NCI-H82 (cell line): Measurements from ENCODE around the gene MATCAP1.

Experiments used
- DNase-seq: peaks from one replicate; lab custom pipeline; 2025; lab: John Stamatoyannopoulos, UW

The MATCAP1 gene

DNA sequence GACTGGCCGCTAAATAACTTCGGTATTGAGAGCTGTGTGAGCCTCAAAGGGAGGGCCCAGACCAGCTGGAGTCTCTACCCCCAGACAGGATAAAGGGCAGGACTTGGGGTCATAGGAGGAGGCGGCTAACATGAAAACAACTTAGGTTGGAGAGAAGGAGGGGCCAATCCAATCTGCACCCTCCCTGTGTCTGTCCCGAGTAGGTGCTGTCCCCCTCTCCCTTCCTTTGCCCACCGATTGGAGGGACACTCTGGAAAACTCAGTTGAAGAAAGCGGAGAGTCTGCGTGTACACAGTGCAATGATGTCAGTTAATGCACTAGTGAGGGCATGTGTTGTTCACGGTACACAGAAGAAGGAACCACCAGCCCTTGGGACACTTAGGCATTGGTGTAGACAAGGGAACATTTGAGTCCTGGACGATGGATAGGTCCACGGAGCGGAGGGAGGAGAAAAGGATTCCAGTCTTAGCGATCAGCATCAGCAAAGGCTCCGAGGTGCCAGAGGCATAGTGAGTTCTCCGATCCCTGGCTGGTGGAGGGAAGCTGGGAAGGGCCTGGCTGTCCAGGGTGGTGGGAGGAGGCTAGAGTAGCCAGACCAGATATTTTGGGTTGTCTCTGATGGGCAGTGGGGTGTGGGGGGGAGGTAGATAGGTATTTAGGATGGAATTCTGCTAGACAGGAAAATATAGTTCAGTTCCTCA, 12.7 kb downstream of the MATCAP1 start:
- DNase-seq: peak; percentile 68

DNA sequence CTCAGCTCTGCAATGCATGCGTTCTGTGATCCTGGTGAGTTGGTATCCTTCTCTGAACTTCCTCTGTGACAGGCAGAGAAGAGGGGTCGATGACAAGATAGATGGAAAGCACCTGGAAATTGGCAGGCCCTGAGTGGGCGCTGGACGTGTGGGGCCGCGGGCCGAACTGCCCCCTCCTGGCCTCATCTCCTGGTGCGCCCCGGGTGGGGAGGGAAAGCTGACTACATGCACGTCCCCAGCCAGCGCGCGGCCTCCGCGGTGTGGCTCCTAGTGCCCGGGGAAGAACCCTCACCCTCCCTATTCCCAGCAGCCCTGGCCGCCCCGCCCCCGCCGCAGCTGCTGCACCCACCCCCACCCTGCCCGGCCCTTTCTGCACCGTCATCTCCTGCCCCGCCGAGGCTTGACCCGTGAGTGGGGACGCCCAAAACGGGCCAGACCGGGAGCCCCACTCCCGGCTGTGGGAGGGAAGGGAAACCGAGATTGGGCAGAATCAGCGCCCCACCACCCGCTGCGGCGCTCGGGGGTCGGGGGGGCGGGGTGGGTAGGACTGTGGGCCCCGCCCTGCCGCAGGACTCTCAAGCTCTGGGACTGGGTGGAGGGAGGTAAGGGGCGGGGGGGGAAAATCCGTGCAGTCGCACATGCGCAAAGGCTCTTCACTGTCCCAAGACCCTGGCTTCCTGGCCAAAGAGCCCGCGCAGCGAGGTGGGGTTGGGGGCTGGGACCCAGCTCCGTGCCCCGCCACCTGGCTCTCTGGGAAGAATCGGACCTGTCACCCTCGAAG, 13.4 kb downstream of the MATCAP1 start, which contains the start of gene NOL3:
Gene NOL3 (plus strand): TSS at position 371 of the 781 bp plus-strand sequence.
- DNase-seq: peak; percentile 96

DNA sequence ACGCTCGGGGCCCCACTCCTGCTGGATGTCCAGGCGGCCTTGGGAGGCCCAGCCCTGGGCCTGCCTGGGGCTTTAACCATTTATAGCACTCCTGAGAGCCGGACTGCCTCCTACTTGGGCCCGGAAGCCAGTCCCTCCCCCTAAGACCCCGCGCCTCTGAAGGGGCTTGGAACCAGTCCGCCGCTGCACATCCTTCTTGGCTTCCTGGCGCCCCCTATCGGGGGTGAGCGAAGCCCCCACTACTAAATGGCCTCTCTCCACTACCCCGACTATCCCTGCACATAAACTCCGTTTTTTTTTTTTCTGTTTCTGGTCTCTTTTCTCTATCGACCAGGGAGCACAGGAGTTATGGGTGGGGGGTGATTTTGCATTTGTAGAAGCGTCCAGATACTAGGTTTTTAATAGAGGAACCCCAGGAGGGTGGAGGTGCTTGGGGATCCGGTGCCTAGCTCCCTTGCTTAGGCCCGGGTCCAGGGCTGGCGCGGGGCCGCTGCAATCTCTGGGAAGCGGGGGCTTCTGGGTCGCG, 14.1 kb downstream of the MATCAP1 start:
- peak; percentile 89 for DNase-seq

DNA sequence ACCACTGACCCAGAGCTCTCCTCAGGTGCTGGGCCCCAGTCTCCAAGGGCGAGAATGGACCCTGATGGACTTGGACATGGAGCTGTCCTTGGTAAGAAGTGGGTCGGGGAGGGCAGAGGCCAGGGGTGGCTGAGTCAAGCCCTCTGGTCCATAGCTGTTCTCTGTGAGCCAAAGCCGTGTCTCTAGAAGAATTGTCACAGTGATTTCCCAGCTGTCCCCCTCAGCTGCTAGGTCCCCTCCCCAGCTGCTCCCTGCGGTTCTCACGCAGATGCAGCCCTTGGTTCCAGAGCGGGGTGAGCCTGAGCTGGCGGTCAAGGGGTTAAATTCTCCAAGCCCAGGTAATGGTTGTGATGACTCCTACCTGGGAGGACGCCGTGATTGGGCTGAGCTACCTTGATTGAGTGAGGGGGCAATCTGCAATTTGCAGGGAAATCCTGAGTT, 14.7 kb downstream of the MATCAP1 start:
- DNase-seq: no peak

DNA sequence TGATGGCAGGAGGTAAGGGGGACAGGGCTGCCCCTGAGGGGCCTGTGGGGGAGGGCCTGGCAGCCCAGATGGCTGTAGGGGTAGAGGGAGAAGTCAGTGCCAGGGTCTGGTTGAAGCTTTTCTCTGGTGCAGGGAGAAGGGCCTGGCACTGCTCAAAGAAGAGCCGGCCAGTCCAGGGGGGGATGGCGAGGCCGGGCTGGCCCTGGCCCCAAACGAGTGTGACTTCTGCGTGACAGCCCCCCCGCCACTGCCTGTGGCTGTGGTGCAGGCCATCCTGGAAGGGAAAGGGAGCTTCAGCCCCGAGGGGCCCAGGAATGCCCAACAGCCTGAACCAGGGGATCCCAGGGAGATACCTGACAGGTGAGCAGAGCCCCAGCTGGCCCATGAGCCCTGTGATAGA, 16.2 kb downstream of the MATCAP1 start:
- DNase-seq: no peak

DNA sequence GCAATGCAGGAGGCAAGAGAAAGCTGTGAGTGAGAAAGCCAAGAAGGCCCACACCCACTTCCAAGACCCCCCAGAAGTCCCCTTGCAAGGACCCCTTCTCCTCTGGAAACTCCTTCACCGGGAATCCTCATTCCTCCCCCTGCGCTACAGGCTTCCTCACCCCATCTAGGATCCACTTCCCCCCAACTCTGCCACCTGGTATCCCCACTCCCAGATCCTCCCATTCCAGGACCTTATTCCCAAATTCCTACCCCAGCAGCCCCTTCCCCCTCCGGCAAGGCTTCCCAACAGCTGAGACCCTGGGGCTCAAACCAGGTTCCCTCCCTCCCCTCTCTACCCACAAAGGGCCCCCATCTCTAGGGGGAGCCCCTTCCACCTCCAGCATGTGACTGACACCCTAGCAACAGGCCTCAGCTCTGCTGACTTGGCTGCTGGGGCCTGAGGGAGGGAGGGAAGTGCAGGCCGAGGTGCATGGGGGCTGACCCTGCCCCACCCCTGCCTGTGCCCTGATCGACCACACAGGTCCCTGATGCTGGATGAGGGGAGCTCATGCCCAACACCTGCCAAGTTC, 17.1 kb downstream of the MATCAP1 start:
- DNase-seq: no peak

DNA sequence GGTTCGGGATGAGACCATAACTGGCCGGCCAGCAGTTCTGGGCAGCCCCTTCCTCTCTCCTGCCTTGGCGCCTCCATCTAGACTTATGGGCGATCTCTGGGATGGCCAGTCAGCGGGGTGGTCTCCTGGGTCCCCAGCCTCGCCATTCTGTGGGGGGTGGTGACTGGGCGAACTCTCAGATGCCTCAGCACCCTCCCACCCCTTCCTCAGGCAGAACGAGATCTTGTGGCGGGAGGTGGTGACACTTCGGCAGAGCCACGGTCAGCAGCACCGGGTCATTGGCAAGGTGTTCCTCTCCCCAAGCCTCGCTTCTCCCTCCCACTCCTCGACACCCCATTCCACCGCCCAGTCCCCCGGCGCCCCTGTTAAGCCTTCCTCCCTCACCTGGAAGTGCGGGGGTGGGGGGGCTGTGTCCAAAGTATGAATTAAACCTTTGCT, 17.6 kb downstream of the MATCAP1 start:
- DNase-seq: no peak

DNA sequence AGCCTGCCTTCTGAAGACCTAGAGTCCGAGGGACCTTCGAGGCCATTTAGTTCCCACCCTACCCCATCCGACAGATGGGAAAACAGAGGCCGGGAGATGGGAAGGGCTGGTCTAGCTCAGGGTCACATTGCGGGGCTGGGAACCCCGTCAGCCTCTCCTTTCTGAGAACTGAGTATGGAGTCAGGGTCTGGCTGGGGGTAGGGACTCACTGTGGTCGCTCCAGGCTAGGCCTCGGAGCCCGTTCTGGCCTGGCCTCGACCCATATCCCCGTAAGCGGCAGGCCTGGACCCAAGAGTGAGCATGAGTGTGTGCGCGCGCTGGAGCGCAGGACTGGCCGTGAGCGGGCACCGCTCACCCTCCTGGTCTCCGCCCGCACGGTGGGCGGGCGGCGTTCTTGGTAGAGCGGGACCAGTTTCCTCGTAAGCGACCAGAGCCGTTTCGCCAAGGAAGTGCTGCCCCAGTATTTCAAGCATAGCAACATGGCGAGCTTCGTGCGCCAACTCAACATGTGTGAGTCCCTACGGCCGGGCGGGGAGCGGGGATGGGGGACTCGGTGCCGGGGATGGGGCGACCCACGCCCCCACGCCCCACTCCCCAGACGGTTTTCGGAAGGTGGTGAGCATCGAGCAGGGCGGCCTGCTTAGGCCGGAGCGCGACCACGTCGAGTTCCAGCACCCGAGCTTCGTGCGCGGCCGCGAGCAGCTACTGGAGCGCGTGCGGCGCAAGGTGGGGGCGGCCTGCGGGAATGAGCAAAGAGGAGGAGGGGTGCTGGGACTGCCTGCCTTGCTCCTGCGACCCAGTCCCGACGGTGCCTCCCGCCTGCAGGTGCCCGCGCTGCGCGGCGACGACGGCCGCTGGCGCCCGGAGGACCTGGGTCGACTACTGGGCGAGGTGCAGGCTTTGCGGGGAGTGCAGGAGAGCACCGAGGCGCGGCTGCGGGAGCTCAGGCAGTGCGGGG, 18.4 kb downstream of the MATCAP1 start:
- no peak for DNase-seq

DNA sequence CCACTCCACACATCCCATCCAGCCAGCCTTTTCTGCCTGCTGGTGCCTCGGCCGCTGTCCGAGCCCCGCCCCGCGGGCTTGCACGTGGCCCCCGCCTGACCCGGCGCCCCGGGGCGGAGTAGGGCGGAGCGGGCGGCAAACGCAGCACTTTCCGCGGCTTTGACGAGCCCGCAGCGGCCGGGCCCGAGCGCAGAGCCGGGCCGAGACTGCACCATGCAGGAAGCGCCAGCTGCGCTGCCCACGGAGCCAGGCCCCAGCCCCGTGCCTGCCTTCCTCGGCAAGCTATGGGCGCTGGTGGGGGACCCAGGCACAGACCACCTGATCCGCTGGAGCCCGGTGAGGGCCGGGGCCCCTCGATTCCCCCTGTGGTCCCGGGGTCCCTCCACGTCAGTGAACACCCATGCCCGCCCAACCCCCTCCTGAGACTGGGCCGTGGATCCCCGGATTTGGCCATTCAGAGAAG, 19.1 kb downstream of the MATCAP1 start, which contains the start of gene HSF4:
Gene HSF4 (plus strand): TSS at position 147 of the 463 bp plus-strand sequence. CDS start 67 bp downstream, at position 214.
- no peak for DNase-seq

DNA sequence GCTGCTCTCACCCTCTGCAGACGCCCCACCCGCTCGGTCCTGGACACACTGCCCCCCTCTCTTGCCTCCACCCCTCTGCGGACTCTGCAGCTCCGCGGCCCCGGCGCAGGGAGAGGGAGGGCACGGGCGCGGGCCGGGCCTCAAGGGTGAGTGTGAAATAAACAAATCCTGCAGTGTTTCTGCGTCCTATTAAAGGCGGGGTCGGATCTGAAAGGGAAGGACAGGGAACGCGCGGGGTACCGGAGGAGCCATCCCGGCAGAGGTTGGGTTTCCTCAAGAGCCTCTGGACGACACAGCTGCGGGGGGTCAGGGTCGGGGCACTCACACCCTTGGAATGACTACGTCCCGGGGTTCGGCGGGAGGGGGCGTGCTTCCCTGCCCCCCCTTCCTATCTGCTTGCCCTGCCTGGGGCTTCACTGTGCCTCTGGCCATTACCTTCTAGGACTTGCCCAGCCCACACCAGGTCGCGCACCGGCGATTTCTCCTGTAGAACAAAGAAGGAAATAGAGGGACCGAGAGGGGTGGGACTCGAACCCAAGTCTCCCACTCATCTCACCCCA, 19.7 kb downstream of the MATCAP1 start:
- no peak for DNase-seq

DNA sequence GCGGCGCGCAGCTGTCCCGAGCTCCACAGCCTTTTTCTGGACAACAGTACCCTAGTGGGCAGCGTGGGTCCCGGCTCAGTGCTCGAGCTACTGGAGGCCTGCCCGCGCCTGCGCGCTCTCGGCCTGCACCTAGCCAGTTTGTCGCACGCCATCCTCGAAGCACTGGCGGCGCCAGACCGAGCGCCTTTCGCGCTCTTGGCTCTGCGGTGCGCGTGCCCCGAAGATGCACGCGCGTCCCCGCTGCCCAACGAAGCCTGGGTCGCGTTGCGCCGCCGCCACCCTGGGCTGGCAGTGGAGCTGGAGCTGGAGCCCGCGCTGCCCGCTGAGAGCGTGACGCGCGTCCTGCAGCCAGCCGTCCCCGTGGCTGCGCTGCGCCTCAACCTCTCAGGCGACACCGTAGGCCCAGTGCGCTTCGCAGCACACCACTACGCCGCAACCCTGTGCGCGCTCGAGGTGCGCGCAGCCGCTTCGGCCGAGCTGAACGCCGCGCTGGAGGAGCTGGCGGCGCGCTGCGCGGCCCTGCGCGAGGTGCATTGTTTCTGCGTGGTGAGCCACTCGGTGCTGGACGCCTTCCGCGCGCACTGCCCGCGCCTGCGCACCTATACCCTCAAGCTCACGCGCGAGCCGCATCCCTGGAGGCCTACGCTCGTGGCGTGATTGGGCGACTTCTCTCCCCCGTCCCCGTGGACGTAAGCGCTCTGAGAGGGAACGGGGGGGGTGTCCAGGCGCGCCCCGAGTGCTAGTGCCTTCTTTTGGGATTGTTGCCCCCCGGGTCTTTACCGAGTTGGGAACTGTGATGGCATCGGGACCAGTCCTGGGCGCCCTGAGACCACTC, 20.4 kb downstream of the MATCAP1 start:
- peak; percentile 53 for DNase-seq

DNA sequence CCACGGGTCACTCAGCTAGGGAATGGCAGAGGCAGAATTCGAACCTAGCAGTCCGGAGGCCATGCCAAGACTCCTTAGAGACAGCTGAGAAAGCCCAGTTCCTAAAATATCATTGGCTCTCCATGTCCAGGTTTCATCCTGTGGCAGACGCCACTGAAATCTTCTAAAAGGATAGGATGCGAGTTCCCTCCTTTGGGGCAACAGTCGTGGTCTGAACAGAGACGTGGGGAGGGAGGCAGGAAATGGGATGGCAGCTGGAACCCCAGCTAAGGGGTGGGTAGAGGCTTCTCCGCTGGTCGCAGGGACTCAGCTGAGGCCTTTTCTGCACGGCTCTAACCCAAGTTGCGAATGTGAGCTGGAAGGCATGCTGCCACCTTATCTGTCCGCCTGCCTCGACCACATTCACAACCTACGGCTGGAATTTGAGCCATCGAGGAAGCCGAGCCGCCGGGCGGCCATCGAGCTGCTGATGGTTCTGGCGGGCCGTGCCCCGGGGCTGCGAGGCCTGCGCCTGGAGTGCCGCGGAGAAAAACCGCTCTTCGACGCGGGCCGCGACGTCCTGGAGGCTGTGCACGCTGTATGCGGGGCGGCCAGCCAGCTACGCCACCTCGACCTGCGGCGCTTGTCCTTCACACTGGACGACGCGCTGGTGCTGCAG, 21.1 kb downstream of the MATCAP1 start:
- DNase-seq: no peak

DNA sequence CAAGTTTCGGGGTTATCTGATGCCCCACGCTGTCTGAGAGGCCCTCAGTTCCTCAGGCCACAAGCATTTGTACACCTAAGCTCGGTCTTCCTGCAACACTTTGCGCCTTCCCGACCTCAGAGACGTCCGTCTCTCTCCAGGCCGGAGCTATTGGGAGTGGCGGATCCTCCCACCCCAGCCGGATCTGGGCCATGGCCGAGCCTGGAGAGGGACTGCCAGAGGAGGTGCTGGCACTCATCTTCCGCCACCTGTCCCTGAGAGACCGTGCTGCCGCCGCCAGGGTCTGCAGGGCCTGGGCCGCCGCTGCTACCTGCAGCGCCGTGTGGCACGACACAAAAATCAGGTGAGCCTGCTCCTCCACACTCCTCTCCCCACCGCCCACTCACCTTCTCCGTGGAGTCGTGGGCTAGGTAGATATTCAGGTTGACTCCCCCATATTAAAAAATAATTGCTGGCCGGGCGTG, 22.1 kb downstream of the MATCAP1 start:
- no peak for DNase-seq

DNA sequence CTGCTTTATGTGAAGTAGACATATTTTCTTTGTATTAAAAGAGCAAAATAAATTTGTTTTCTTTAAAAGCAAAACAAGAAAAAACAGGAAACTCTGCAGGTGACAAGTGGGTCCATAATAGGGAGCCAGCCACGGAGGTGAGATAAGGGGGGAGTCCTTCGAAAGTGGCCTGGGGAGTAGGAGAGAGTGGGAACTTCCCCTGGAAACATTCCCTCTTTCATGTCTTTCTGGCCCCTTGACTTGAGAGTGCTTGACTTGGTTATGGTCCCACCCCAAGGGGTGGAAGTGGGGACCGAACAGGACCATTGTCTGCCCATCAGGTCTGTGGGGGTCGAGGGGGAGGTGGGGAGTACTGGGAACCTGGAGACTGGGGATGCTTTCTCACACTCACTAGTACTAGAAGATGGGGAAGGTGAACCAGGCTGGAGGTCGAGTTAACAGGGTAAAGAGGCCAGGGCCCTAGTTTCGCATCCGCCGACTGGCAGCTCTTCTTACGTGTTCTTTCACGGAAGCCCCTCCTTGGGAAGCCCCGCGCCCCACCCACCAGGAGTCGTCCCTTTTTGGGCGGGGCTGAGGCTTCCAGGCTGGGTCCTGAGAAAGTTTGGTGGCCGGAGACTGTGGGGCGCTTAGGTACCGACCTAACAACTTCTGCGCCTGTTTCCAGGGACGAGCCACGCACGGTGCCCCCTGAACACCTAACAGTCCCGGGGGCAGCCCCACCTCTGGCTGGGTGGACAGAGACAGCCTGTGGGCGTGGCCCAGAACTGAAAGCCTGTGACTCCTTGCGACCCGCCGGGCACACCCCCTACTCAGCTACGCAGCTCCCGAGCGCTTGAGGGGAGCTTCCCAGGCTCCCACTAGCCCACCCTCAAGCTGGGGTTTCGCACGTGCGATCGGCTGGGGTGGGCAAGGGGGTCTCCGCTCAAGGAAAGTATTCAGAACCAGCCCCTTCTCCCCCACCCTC, 24.8 kb downstream of the MATCAP1 start:
- DNase-seq: peak; percentile 63

DNA sequence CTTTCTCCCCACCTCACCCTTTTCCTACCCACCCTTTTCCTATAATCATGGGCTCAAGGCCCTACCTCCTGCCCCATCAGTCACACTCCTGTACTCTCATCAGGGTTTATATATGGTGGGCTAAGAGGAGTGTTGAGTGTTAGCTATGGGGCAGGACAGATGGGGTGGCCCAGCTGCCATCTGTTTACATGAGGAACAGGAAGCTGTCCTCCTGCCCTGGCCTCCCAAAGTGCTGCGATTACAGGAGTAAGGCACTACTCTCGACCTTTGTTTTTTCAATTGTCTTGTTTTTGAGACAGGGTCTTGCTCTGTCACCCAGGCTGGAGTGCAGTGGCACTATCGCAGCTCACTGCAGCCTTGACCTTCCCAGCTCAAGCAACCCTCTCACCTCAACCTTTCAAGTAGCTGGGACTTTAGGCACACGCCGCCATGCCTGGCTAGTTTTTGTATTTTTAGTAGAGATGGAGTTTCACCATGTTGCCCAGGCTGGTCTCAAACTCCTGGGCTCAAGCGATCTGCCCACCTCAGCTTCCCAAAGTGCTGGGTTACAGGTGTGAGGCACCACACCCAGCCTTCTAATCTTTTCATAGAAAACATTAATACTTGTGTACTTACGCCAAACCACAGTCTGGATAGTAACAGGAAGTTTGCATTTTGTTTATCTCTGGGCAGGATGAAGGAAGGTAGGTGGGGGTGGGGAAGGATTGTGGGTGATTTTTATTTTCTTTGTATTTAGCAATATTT, 25.7 kb downstream of the MATCAP1 start:
- DNase-seq: peak; percentile 65

DNA sequence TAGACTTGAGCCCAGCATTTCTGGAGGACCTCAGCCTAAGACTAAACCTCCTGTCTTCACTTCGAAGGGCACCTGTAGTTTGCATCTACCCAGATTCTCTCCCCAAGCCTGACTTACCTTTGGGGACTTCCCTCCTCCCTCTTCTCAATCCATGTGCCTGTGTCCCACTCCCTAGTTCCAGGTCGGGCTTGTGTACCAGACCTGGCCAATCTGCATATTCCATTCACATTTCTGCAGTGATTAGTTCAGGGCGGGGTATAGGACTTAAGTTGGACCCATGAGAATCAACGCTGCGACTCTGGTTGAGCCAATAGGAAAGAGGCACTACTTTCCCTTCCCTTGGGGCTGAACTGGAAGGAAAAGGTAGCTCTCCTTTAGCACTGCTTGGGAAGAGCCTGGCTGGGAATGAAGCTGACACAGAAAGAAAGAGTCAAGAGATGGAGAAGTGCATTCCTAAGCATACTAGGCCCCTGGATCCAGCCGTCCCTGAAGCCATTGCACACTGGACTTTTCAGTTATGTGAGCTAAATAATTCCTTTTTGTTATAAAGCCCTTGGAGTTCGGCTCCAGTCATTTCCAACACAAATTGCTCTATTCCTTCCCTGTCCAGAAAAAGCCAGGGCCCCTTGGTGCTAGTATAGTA, 26.5 kb downstream of the MATCAP1 start:
- no peak for DNase-seq
